Measurements from ENCODE around the gene ABCA3.

- TF ChIP-seq CTCF (IDR thresholded peaks at IDR 0.05): no peak
- TF ChIP-seq POLR2AphosphoS5 (IDR thresholded peaks at IDR 0.05): no peak
- TF ChIP-seq POLR2A (IDR thresholded peaks at IDR 0.05): no peak
These were observed 106.4 kb downstream of the ABCA3 start for GRCh38 chr16:2233872-2234812.
